ENCODE data around the gene AGAP1. TPM values are rescaled to one million over a fixed set of nuclear protein-coding genes. Genes with fewer than 3 reads are reported as not detected.

The AGAP1 gene
- total RNA-seq, 2 donors from 2014 or later = 16.1 to 40.1 TPM

DNA sequence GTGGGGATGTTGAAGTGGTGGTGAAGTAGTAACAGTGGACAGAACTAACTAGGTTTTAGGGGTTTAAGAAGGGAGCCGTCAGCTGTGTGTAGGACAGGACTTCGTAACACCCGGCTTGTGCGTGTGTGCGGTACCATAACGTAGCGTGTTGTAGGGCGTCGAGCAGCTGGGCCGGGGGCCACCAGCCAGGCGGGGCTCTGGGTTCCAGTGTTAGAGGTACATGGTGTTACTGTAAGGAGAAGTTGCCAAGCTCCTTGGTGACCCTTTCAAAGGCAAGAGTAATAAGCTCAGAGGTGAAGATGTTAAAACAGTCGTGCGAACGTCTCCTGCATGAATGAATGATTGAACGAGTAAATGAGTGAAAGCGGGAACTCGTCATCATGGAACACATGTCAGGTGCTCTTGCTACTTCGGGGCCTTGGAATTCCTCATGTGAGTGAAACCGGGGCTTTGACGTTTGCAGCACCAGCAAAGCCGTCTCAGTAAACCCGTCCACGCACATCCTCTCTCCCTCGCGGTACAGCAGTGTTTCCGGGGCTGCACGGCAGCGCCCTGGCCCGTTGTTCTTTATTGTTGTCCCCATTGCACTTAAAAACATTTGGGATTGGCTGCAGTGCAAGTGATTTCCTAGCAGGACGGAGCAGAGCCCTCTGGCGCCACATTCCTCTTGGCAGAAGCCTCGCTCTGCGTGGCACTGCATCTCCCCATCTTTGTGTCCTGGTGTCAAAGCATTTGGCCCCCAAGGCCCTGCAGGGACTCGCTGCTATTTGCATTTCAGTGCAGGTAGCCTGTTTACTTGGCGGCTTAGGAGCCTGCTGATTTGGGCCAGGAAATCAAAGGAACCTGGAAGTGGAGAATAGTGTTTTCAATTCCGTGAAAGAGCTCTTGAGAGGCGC is 559.3 kb downstream of the AGAP1 start:
- no peak for DNase-seq (ENCODE audit: low spot score)
- H3K4me1 ChIP-seq (replicated peaks) = no peaks in the 10 kb centered on the region
- H3K9me3 ChIP-seq = no peaks in the 10 kb centered on the region
- no peak overlapping the region for H3K27ac ChIP-seq
- no peaks in the 10 kb centered on the region for H3K36me3 ChIP-seq
- no peak overlapping the region for H3K4me3 ChIP-seq
- intact Hi-C loops (cut with DNase I) = no loop called here
- 91% methylated on average over 37 of the region's 37 CpGs for WGBS
- no peaks in the 10 kb centered on the region for H3K27me3 ChIP-seq (replicated peaks; ENCODE audit: insufficient read depth)
- TF ChIP-seq POLR2A (IDR thresholded peaks at IDR 0.05) = no peak
- no peak for TF ChIP-seq CTCF (IDR thresholded peaks at IDR 0.05)
- TF ChIP-seq POLR2AphosphoS5 (IDR thresholded peaks at IDR 0.05) = no peak

GRCh38 chr2:236054125-236054524 is 560.3 kb downstream of the AGAP1 start:
- H3K27me3 ChIP-seq (replicated peaks; ENCODE audit: insufficient read depth) = no peaks in the 10 kb centered on the region
- H3K9me3 ChIP-seq = no peaks in the 10 kb centered on the region
- WGBS = 60% methylated on average over 2 of the region's 2 CpGs
- no peak for DNase-seq (ENCODE audit: low spot score)
- no peaks in the 10 kb centered on the region for H3K36me3 ChIP-seq
- no peaks in the 10 kb centered on the region for H3K4me1 ChIP-seq (replicated peaks)
- TF ChIP-seq POLR2A (IDR thresholded peaks at IDR 0.05) (no peak), POLR2AphosphoS5 (IDR thresholded peaks at IDR 0.05) (no peak), CTCF (IDR thresholded peaks at IDR 0.05) (no peak)
- H3K27ac ChIP-seq = no peak overlapping the region
- intact Hi-C loops (cut with DNase I) = no loop called here
- H3K4me3 ChIP-seq = no peak overlapping the region

GRCh38 chr2:236054621-236055305 is 560.9 kb downstream of the AGAP1 start:
- WGBS = 68% methylated on average over 19 of the region's 19 CpGs

DNA sequence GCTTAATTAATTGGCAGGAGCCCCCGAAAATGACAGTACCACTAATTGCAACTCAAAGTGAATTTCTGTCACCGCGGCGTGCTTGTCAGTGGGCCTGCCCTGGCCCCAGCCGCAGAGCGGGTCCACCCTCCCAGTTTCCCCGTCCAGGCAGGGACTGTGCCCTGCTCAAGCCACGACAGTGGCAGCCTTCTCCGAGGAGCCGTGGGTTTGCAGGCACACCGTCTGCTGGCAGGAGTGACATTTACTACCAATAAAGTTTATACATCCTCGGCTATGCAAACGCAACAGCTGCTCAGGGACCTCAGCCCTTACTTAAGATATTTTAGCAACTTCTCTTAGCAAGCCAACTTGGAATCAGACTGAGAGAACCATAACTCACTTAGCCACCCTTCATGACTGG is 561.6 kb downstream of the AGAP1 start:
- DNase-seq (ENCODE audit: low spot score) = peak; percentile 57
- Histone ChIP-seq H3K36me3 (no peaks in the 10 kb centered on the region), H3K4me3 (no peak overlapping the region), H3K27me3 (replicated peaks; ENCODE audit: insufficient read depth) (no peaks in the 10 kb centered on the region), H3K9me3 (no peaks in the 10 kb centered on the region), H3K4me1 (replicated peaks) (no peaks in the 10 kb centered on the region), H3K27ac (no peak overlapping the region)
- 33% methylated on average over 13 of the region's 13 CpGs for WGBS
- intact Hi-C loops (cut with DNase I) = no loop called here
- TF ChIP-seq POLR2AphosphoS5 (IDR thresholded peaks at IDR 0.05) (peak; percentile 64), CTCF (IDR thresholded peaks at IDR 0.05) (no peak)

More at GRCh38 chr2:236054621-236055305, 560.9 kb downstream of the AGAP1 start:
- Histone ChIP-seq H3K27me3 (replicated peaks; ENCODE audit: insufficient read depth) (no peaks in the 10 kb centered on the region), H3K4me1 (replicated peaks) (no peaks in the 10 kb centered on the region), H3K27ac (no peak overlapping the region), H3K9me3 (no peaks in the 10 kb centered on the region), H3K36me3 (no peaks in the 10 kb centered on the region), H3K4me3 (no peak overlapping the region)
- intact Hi-C loops (cut with DNase I) = no loop called here
- TF ChIP-seq CTCF (IDR thresholded peaks at IDR 0.05) (no peak), POLR2AphosphoS5 (IDR thresholded peaks at IDR 0.05) (no peak), POLR2A (IDR thresholded peaks at IDR 0.05) (no peak)
- DNase-seq (ENCODE audit: low spot score) = no peak
